ENCODE results near the gene GINM1. TPM values are rescaled to one million over a fixed set of nuclear protein-coding genes. Genes with fewer than 3 reads are reported as not detected.

The GINM1 gene
- total and polyA plus RNA-seq, 2 of the 8 experiments (the other 6 are each of a cell fraction or from before 2014, with no cell fraction given) = 5.1 to 21.6 TPM

DNA sequence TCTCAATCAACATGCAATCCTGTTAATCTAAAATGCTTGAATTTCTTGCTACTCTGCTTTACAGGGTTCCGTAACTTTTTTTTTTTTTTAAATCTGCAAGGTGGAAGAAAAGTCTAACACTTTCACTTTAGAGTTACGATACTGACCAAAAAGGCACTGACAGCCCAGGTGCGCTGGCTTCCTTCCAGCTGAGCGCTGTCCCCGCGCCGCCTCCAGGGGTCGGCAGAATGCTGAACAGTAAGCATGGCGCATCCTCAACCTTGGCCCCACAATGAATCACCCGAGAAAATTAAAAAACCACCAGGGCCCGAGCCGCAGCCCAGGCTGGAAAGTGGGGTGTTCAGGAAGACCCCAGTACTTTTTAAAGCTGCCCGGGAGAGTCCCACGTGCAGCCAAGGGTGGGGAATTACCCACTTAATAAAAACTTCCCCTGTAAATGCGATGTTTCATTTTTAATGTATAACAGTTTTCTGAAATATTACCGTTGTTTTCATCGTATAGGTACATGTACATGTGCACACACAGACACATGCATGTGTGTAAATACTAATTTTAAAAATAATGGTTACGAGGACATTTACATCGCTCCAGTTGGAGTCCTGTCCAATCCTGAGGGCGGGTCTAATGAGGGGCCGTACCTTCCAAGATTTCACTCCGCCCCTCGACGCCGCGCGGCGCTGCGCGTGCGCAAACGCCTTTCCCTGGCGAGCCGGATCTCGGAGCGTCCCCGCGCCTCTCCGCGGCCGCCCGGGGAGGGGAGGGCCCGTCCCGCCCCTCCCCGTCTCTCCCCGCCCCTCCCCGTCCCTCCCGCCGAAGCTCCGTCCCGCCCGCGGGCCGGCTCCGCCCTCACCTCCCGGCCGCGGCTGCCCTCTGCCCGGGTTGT is at the start of gene GINM1 (continued):
- TF ChIP-seq ATF2 (IDR thresholded peaks at IDR 0.05; ENCODE audit: low read length) (no peak), SP2 (IDR thresholded peaks at IDR 0.05; ENCODE audit: low read length) (no peak), BACH1 (IDR thresholded peaks at IDR 0.05; ENCODE audit: low read length) (no peak), POLR2A (IDR thresholded peaks at IDR 0.05; ENCODE audit: control extremely low read depth in 1 of 2, low read depth in 2 of 2, low read length in 2 of 2) (no peak; a peak in 1 of 3 replicates), HDAC2 (IDR thresholded peaks at IDR 0.05; ENCODE audit: borderline replicate concordance in 1 of 2, low read depth in 2 of 2, low read length in 2 of 2) (peak in 1 of 2 experiments; percentile 82; a peak in 1 of 4 replicates), SP4 (IDR thresholded peaks at IDR 0.05; ENCODE audit: low read length) (no peak), RBBP5 (IDR thresholded peaks at IDR 0.05; ENCODE audit: borderline replicate concordance, low read depth, low read length) (no peak), EP300 (IDR thresholded peaks at IDR 0.05; ENCODE audit: borderline replicate concordance in 1 of 2, low read depth in 2 of 2, low read length in 2 of 2) (no peak), SIX5 (IDR thresholded peaks at IDR 0.05; ENCODE audit: low read depth, low read length) (no peak), CBX5 (IDR thresholded peaks at IDR 0.05; ENCODE audit: low read depth, low read length) (no peak), TCF12 (IDR thresholded peaks at IDR 0.05; ENCODE audit: low read depth, low read length) (0 out of 2 replicates have a peak, but pooled peaks have one; percentile 61), FOSL1 (IDR thresholded peaks at IDR 0.05; ENCODE audit: insufficient read depth, low read depth, low read length) (no peak), JUN (IDR thresholded peaks at IDR 0.05; ENCODE audit: low read depth, low read length) (no peak), RAD21 (IDR thresholded peaks at IDR 0.05 in 1 of 2, conservative IDR thresholded peaks at IDR 0.05 in 1 of 2; ENCODE audit: low read depth in 2 of 2, low read length in 2 of 2) (peak; percentile 61 to 62), EGR1 (IDR thresholded peaks at IDR 0.05; ENCODE audit: borderline replicate concordance, low read depth, low read length) (no peak), SIRT6 (IDR thresholded peaks at IDR 0.05; ENCODE audit: low read length) (no peak), SP1 (IDR thresholded peaks at IDR 0.05; ENCODE audit: low read depth, low read length) (no peak), HDAC6 (IDR thresholded peaks at IDR 0.05; ENCODE audit: low read depth, low read length) (no peak), POLR2AphosphoS5 (IDR thresholded peaks at IDR 0.05; ENCODE audit: low read depth, low read length) (no peak), RXRA (IDR thresholded peaks at IDR 0.05; ENCODE audit: insufficient read depth, low read depth, low read length) (no peak), BRCA1 (IDR thresholded peaks at IDR 0.05; ENCODE audit: low read depth, low read length) (no peak), GTF2F1 (IDR thresholded peaks at IDR 0.05; ENCODE audit: borderline replicate concordance, low read depth, low read length) (no peak), KDM5A (IDR thresholded peaks at IDR 0.05; ENCODE audit: low read length) (no peak)

Data from H1 (cell line).